NB4 (cell line): ENCODE results near the gene KIRREL3.

Experiments
- POLR2A ChIP-seq: IDR thresholded peaks from 2 replicates; pipeline ENCODE4 v1.6.1; 2011; ENCODE audit warnings: mild to moderate bottlenecking; ENCODE audit not compliant: insufficient read length; ENCODE audit errors: extremely low read depth
- TF ChIP-seq, protein P1 (sequence below): IDR thresholded peaks from one replicate; pipeline ENCODE4 v1.5.1; 2012; ENCODE audit warnings: low read depth, low read length

GRCh38 chr11:126409620-126409985, 591.0 kb downstream of the KIRREL3 start:
- TF ChIP-seq, protein P1, sequence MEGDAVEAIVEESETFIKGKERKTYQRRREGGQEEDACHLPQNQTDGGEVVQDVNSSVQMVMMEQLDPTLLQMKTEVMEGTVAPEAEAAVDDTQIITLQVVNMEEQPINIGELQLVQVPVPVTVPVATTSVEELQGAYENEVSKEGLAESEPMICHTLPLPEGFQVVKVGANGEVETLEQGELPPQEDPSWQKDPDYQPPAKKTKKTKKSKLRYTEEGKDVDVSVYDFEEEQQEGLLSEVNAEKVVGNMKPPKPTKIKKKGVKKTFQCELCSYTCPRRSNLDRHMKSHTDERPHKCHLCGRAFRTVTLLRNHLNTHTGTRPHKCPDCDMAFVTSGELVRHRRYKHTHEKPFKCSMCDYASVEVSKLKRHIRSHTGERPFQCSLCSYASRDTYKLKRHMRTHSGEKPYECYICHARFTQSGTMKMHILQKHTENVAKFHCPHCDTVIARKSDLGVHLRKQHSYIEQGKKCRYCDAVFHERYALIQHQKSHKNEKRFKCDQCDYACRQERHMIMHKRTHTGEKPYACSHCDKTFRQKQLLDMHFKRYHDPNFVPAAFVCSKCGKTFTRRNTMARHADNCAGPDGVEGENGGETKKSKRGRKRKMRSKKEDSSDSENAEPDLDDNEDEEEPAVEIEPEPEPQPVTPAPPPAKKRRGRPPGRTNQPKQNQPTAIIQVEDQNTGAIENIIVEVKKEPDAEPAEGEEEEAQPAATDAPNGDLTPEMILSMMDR = no peak
- TF ChIP-seq POLR2A = no peak
